H9 (cell line): ENCODE measurements around the gene ZNF444. TPM values are rescaled to one million over a fixed set of nuclear protein-coding genes. Genes with fewer than 3 reads are reported as not detected.

Experiments used
- DNase-seq: peaks from one replicate; pipeline ENCODE4 v3.0.0-alpha.2; 2017
- H2AFZ ChIP-seq: one replicate; pipeline ENCODE4 v1.6.1; 2013; ENCODE audit warnings: mild to moderate bottlenecking, low read length, control low read depth, moderate library complexity
- H2AK5ac ChIP-seq: 2 replicates; pipeline ENCODE4 v1.6.1; 2013; ENCODE audit warnings: low read length, control low read depth, mixed read lengths; ENCODE audit not compliant: insufficient read length
- H2BK120ac ChIP-seq: one replicate; pipeline ENCODE4 v1.6.1; 2013; ENCODE audit warnings: low read depth, mild to moderate bottlenecking, low read length, control low read depth, inconsistent platforms; ENCODE audit not compliant: poor library complexity, severe bottlenecking
- H2BK12ac ChIP-seq: 2 replicates; pipeline ENCODE4 v1.6.1; 2013; ENCODE audit warnings: low read length, control low read depth, mixed read lengths, low read depth; ENCODE audit not compliant: insufficient read length
- H2BK15ac ChIP-seq: 2 replicates; pipeline ENCODE4 v1.6.1; 2013; ENCODE audit warnings: low read depth, low read length, control low read depth
- H2BK20ac ChIP-seq: one replicate; pipeline ENCODE4 v1.6.1; 2013; ENCODE audit warnings: low read depth, mild to moderate bottlenecking, low read length, control low read depth, inconsistent platforms; ENCODE audit not compliant: poor library complexity, severe bottlenecking
- H2BK5ac ChIP-seq: 2 replicates; pipeline ENCODE4 v1.6.1; 2013; ENCODE audit warnings: low read length, control low read depth, mixed read lengths; ENCODE audit not compliant: insufficient read length
- H3K14ac ChIP-seq: 2 replicates; pipeline ENCODE4 v1.6.1; 2013; ENCODE audit warnings: low read length, control low read depth; ENCODE audit not compliant: insufficient read depth
- H3K18ac ChIP-seq: 2 replicates; pipeline ENCODE4 v1.6.1; 2013; ENCODE audit warnings: low read depth, mild to moderate bottlenecking, mixed read lengths, low read length, control low read depth; ENCODE audit not compliant: insufficient read length
- H3K23ac ChIP-seq: 2 replicates; pipeline ENCODE4 v1.6.1; 2013; ENCODE audit warnings: low read length, control low read depth, mixed read lengths, low read depth; ENCODE audit not compliant: insufficient read length
- H3K23me2 ChIP-seq: 2 replicates; pipeline ENCODE4 v1.6.1; 2013; ENCODE audit warnings: low read depth, mild to moderate bottlenecking, mixed read lengths, low read length, control low read depth; ENCODE audit not compliant: insufficient read length, poor library complexity, severe bottlenecking
- H3K27ac ChIP-seq: 2 replicates; pipeline ENCODE4 v1.5.1; 2013; ENCODE audit warnings: low read length, control low read depth, mixed read lengths, low read depth; ENCODE audit not compliant: insufficient read length
- H3K27me3 ChIP-seq: 2 replicates; pipeline ENCODE4 v1.6.1; 2013; ENCODE audit warnings: low read length, control low read depth, inconsistent platforms; ENCODE audit not compliant: insufficient read depth
- H3K4ac ChIP-seq: 2 replicates; pipeline ENCODE4 v1.6.1; 2013; ENCODE audit warnings: low read depth, mild to moderate bottlenecking, control low read depth, inconsistent platforms, low read length, moderate library complexity
- H3K4me1 ChIP-seq: 2 replicates; pipeline ENCODE4 v1.6.1; 2013; ENCODE audit warnings: low read length, control low read depth, inconsistent platforms; ENCODE audit not compliant: insufficient read depth
- H3K4me2 ChIP-seq: 2 replicates; pipeline ENCODE4 v1.6.1; 2013; ENCODE audit warnings: low read length, control low read depth, mixed read lengths; ENCODE audit not compliant: insufficient read length, insufficient read depth
- H3K56ac ChIP-seq: 2 replicates; pipeline ENCODE4 v1.6.1; 2013; ENCODE audit warnings: low read depth, mild to moderate bottlenecking, mixed read lengths, low read length, control low read depth; ENCODE audit not compliant: insufficient read length
- H3K79me1 ChIP-seq: 2 replicates; pipeline ENCODE4 v1.6.1; 2013; ENCODE audit warnings: low read depth, mild to moderate bottlenecking, moderate library complexity, low read length, control low read depth, inconsistent platforms; ENCODE audit not compliant: insufficient read depth, poor library complexity, severe bottlenecking
- H3K79me2 ChIP-seq: 2 replicates; pipeline ENCODE4 v1.6.1; 2013; ENCODE audit warnings: low read length, control low read depth, inconsistent platforms; ENCODE audit not compliant: insufficient read depth
- H3K9ac ChIP-seq: 2 replicates; pipeline ENCODE4 v1.6.1; 2013; ENCODE audit warnings: low read length, control low read depth, mixed read lengths; ENCODE audit not compliant: insufficient read length; ENCODE audit errors: extremely low read depth
- H3K9me3 ChIP-seq: one replicate; pipeline ENCODE4 v1.6.1; 2013; ENCODE audit warnings: low read depth, low read length, inconsistent platforms; ENCODE audit not compliant: control insufficient read depth
- H3T11ph ChIP-seq: one replicate; pipeline ENCODE4 v1.6.1; 2013; ENCODE audit warnings: mild to moderate bottlenecking, low read length, control low read depth, inconsistent platforms
- H4K20me1 ChIP-seq: one replicate; pipeline ENCODE4 v1.6.1; 2013; ENCODE audit not compliant: control insufficient read depth, insufficient read length, insufficient read depth
- H4K5ac ChIP-seq: 2 replicates; pipeline ENCODE4 v1.6.1; 2013; ENCODE audit warnings: low read depth, mild to moderate bottlenecking, mixed read lengths, low read length, control low read depth; ENCODE audit not compliant: insufficient read length
- H4K8ac ChIP-seq: replicated peaks from 2 replicates; pipeline ENCODE4 v1.6.1; 2013; ENCODE audit warnings: low read length, control low read depth, mixed read lengths, low read depth; ENCODE audit not compliant: insufficient read length
- H4K91ac ChIP-seq: 2 replicates; pipeline ENCODE4 v1.6.1; 2013; ENCODE audit warnings: low read depth, mild to moderate bottlenecking, moderate library complexity, mixed read lengths, low read length, control low read depth; ENCODE audit not compliant: insufficient read length
- H3K27ac Mint-ChIP-seq, 3 experiments: 2 replicates in 2 of 3; 3 replicates in 1 of 3; pipeline ENCODE4 v1.8.0; 2020 to 2021; ENCODE audit warnings: mixed read lengths in 3 of 3, mild to moderate bottlenecking in 1 of 3, moderate library complexity in 1 of 3
- H3K27me3 Mint-ChIP-seq: 2 replicates; pipeline ENCODE4 v1.8.0; 2021; ENCODE audit warnings: low read depth, mild to moderate bottlenecking, moderate library complexity, mixed read lengths
- H3K36me3 Mint-ChIP-seq, 3 experiments: 2 replicates in 2 of 3; 3 replicates in 1 of 3; pipeline ENCODE4 v1.8.0; 2020 to 2021; ENCODE audit warnings: low read depth in 3 of 3, mixed read lengths in 3 of 3; ENCODE audit not compliant: insufficient read depth in 1 of 3
- H3K4me1 Mint-ChIP-seq, 2 experiments: 2 replicates each; pipeline ENCODE4 v1.8.0; 2020; ENCODE audit warnings: mixed read lengths in 2 of 2
- H3K4me3 Mint-ChIP-seq, 2 experiments: 2 replicates in 1 of 2; 3 replicates in 1 of 2; pipeline ENCODE4 v1.8.0; 2020 to 2021; ENCODE audit warnings: mild to moderate bottlenecking in 2 of 2, mixed read lengths in 2 of 2, moderate library complexity in 1 of 2
- H3K9me3 Mint-ChIP-seq, 2 experiments: 2 replicates in 1 of 2; 3 replicates in 1 of 2; pipeline ENCODE4 v1.8.0; 2020; ENCODE audit warnings: mild to moderate bottlenecking in 2 of 2, mixed read lengths in 2 of 2, moderate library complexity in 1 of 2
- CTCF ChIP-seq: fragments of 200-600 bp; sonication (generic); conservative IDR thresholded peaks from 3 replicates; pipeline ENCODE4 v1.8.0; 2021; ENCODE audit warnings: antibody characterized with exemption, mild to moderate bottlenecking
- WGBS: extraction: QIAGEN DNeasy Blood & Tissue Kit; methylation state at CpG from one replicate; pipeline ENCODE4 v1.1.7; 2013; ENCODE audit warnings: missing lambda C conversion rate, low lambda C conversion rate, mixed read lengths; ENCODE audit not compliant: insufficient read length; ENCODE audit errors: extremely low coverage; 5-methylcytosine and 5-hydroxymethylcytosine counted together
- total RNA-seq: library from RNA; stranded (reverse); gene quantifications from 2 replicates; pipeline ENCODE4 v1.2.1, GENCODE V29; 2021

ZNF444 gene
- total RNA-seq, 1 experiment from 2014 or later = 49.7 TPM

- H3K23me2 ChIP-seq = no peaks in the 10 kb centered on the region
- no peak overlapping the region for H4K8ac ChIP-seq
- no peak overlapping the region for H2BK120ac ChIP-seq
- no peak overlapping the region for H2BK12ac ChIP-seq
- no peak overlapping the region for H2BK5ac ChIP-seq
- H3K27ac ChIP-seq = no peak overlapping the region
- no peak overlapping the region for H2BK20ac ChIP-seq
- peaks cover 0 to 1% of the 10 kb centered on the region in 2 experiments; a peak in 2 of 5 replicates for H3K9me3 Mint-ChIP-seq
- peaks cover 2% of the 10 kb centered on the region; the same call in 1 of the 2 replicates for H3K27me3 Mint-ChIP-seq
- H3K9me3 ChIP-seq = no peaks in the 10 kb centered on the region
- no peak overlapping the region for H4K5ac ChIP-seq
- H3K4me1 Mint-ChIP-seq = peaks cover 13 to 15% of the 10 kb centered on the region in 2 experiments
- no peak overlapping the region for H3K4me3 Mint-ChIP-seq
- H3K18ac ChIP-seq = no peak overlapping the region
- H3K4me2 ChIP-seq = no peak overlapping the region
- no peak overlapping the region for H3K27ac Mint-ChIP-seq
- no peak overlapping the region for H2BK15ac ChIP-seq
- H3K79me1 ChIP-seq = no peaks in the 10 kb centered on the region
- no CpG with 5 or more reads among the region's 7 CpGs for WGBS
- no peak for TF ChIP-seq CTCF
- H3K79me2 ChIP-seq = no peaks in the 10 kb centered on the region
- H4K91ac ChIP-seq = no peak overlapping the region
- no peak overlapping the region for H3K14ac ChIP-seq
- no peak overlapping the region for H3K4ac ChIP-seq
- H3K4me1 ChIP-seq = no peaks in the 10 kb centered on the region
- H3K56ac ChIP-seq = no peak overlapping the region
- no peak overlapping the region for H3K23ac ChIP-seq
- H3K27me3 ChIP-seq = no peaks in the 10 kb centered on the region; the same call in 1 of the 2 replicates
- no peak overlapping the region for H3K9ac ChIP-seq
- H4K20me1 ChIP-seq = no peaks in the 10 kb centered on the region
- H3T11ph ChIP-seq = no peak overlapping the region
- no peak overlapping the region for H2AK5ac ChIP-seq
- no peak for DNase-seq
- no peak overlapping the region for H2AFZ ChIP-seq
- no peaks in the 10 kb centered on the region for H3K36me3 Mint-ChIP-seq
Observed at GRCh38 chr19:56130006-56130405, 11.1 kb upstream of the ZNF444 start.
